GM19467 (cell line): ENCODE data around the gene S1PR2.
"Not testable (repeated sequence)": the region's sequence is repeated elsewhere in the genome, so short reads cannot be mapped to it uniquely, and the experiment has no call there.

Experiments
- ATAC-seq: cut with Tn5 transposase; IDR thresholded peaks from one replicate; pipeline ENCODE4 v1.9.1; 2021; ENCODE audit warnings: mild to moderate bottlenecking, moderate library complexity; ENCODE audit not compliant: unreplicated experiment

The S1PR2 gene

DNA sequence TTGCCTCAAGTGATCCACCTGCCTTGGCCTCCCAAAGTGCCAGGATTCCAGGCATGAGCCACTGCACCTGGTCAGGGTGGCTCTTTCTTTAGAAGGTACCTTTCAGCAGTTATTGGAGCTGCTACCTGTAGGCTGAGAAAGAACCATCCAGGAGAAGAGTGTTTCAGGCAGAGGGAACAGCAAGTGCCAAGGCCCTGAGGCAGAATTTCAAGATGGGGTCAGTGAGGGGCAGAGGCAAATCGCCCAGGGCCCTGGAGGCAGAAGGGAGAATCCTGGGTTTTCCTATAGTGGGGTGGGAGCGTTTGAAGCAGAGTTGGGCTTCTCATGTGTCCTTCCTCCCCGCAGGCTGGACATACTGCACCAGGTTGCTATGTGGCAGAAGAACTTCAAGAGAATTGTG lies 23.1 kb upstream of the S1PR2 start:
- no peak for ATAC-seq

DNA sequence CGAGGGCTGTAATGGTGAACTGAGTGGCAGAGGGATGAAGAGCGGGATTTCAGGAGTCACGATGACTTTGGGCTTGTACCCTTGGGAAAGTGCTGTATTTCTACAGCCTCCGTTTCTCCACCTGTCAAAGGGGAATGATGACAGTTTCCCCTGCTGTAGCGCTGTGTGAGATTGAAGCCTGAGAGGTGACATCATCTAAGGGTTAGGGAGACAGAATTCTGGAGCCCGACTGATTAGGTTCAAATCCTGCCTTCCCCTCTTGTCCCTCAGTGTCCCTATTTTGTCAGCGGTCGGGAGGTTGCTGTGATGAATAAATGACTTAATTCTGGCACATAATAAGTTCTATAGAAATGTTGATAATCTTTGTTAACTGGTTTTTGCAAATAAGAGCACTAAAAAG lies 21.6 kb upstream of the S1PR2 start:
- no peak for ATAC-seq

DNA sequence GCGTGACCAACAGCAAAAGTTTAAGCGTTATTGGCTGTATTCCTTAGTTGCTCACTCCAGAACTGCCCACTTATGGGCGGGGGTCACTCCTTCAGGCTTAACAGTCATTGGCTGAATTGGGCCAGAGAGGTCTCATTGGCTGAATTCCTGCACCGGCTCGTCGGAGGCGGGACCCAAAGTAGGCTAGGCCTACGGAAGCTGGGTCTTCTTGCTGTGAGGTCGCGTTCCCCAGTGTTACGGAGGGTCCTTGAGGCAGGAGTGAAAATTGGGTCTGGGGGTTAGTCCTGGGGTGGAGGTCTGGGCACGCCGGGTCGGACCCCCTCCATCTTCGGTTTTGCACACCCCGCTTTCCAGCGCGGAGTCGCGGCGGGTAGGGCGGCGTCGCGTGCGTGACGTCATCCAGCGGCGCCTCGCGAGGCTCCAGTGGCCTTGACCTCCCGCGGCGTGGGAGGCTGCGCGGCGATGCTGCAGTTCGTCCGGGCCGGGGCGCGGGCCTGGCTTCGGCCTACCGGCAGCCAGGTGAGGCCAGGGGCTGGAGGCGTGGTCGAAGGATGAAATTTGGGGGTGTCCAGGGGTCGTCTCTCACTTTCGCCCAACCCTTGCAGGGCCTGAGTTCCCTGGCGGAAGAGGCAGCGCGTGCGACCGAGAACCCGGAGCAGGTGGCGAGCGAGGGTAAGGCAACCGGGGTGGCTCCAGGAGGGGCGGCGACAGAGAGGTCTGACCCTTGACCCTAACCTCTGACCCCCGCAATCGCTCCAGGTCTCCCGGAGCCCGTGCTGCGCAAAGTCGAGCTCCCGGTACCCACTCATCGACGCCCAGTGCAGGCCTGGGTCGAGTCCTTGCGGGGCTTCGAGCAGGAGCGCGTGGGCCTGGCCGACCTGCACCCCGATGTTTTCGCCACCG lies 20.9 kb upstream of the S1PR2 start, which contains the start of gene MRPL4:
Gene MRPL4, plus strand, starts transcription at position 423 of the 903 bp plus-strand sequence. Its CDS starts 40 bp downstream, at position 463.
- ATAC-seq: peak; percentile 81

DNA sequence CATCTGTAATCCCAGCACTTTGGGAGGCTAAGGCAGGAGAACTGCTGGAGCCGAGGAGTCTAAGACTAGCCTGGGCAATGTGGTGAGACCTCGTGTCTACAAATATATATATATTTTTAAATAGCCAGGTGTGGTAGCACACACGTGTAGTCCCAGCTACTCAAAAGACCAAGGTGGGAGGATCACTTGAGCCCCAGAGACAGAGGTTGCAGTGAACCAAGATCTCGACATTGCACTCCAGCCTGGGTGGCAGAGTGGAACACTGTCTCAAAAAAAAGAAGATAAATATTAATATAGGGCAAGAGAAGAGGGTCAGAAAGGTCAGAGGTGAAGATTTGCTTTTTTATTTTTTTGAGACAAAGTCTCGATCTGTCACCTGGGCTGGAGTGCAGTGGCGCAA lies 15.4 kb upstream of the S1PR2 start:
- ATAC-seq: no peak

DNA sequence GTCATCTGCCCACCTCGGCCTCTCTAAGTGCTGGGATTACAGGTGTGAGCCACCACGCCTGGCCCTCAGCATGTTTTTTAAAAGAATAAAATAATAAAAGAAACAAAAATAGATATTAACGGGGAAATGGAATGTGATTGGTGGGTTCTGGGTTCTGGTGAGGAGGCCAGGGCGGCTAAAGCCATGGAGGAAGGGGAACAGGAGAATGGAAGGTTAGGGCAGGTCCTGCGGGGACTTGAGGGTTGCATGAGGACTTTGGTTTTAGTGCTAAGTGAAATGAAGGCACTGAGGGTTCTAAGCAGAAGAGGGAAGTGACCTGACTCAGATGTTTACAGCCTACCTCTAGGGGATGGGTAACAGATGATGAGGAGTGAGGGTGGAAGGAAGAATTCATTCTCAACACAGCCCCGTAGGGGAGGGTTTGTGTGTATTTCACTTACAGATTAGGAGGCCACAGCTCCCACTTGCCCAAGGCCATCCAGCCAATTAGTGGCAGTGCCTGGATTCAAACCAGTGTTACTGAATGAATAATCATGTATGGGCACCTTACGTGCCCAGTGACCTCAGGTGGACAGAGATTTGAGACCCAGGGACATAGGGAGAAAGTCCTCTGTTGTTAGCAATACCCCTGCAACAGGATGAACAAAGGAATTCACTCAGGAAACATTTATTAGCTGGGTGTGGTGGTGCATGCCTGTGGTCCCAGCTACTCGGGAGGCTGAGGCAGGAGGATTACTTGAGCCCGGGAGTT lies 14.2 kb upstream of the S1PR2 start:
- no peak for ATAC-seq

DNA sequence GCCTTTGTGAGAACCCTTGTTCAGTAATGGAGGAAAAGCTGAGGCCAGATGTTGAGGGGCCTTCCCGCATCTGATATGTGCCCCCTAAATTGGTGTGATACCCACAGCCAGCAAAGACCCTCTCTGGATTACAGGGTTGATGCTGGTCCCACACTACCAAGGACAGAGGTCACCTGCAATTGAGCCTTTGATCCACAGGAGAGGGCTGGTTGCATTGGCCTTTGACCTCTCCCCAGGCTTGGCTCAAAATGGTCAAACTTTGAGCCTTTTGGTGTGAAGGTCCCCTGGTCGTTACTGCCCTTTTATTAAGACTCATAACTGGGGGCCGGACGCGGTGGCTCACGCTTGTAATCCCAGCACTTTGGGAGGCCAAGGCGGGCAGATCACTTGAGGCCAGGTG lies 12.5 kb upstream of the S1PR2 start:
- no peak for ATAC-seq

DNA sequence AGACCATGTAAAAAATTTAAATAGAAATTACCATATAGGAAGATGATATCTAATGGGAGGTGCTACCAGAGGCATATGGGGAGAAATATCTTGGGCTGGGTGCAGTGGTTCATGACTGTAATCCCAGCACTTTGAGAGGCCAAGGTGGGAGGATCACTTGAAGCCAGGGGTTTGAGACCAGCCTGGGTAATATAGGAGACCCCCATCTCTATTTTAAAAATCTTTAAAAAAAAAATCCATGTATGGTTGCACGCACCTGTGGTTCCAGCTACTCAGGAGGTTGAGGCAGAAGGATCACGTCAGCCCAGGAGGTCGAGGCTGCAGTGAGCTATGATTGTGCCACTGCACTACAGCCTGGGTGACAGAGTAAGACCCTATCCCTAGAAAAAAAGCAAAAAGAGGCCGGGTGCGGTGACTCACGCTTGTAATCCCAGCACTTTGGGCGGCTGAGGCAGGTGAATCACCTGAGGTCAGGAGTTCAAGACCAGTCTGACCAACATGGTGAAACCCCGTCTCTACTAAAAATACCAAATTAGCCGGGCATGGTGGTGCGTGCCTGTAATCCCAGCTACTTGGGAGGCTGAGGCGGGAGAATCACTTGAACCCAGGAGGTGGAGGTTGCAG lies 10.8 kb upstream of the S1PR2 start:
- ATAC-seq: not testable (repeated sequence)

DNA sequence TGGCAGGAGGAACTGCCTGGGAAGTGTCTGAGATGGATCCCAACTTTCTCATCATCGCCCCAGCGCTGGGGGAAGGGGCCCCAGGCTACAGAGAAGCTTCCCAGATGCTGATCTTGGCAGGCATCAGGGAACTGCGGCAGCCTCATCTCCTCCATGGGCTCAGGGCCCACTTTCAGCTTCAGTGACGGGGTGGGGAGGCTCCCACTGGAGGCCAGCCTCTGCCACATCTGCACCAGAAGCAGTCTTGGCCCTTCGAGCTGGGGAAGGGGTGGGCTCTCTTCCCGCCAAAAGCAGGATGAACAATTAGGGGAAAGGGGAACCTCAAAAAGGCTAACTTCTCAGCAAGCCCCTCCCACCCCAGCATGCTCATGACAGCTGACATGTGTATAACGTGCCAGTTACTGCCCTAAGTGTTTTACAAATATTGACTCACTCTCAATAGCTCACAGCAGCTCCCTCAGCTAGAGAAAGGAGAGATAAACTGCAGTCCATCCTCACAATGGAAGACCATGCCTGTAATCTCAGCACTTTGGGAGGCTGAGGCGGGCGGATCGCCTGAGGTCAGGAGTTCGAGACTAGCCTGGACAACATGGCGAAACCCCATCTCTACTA lies 7.1 kb upstream of the S1PR2 start:
- ATAC-seq: no peak

DNA sequence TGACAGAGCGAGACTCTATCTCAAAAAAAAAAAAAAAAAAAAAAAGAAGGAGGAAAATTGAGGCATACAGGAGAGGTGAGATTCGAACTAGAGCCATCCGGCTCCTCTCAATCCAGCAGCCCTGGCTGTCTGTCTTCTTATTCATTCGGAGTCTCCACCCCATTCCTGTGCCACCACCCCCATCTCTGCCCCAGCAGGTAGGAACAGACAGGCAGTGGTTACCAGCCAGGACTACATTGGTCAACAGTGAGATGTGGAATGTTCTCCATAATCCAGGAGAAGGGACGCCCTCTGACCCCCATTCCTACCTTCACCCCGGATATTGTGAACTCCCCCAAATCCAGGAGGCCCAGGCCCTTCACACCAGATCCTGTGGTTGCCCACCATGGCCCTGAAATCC lies 6.6 kb upstream of the S1PR2 start:
- no peak for ATAC-seq

DNA sequence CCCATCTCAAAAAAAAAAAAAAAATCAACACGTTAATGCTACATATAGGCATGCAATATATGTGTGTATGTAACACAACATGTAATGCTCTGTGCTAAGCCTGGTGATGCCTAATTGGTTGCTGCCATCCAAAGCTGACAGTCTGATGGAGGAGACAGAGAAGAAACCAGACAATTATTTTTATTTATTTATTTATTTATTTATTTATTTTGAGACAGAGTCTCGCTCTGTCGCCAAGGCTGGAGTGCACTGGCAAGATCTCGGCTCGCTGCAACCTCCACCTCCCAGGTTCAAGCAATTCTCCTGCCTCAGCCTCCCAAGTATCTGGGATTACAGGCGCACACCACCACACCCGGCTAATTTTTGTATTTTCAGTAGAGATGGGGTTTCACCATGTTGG lies 4.3 kb upstream of the S1PR2 start:
- ATAC-seq: not testable (repeated sequence)

DNA sequence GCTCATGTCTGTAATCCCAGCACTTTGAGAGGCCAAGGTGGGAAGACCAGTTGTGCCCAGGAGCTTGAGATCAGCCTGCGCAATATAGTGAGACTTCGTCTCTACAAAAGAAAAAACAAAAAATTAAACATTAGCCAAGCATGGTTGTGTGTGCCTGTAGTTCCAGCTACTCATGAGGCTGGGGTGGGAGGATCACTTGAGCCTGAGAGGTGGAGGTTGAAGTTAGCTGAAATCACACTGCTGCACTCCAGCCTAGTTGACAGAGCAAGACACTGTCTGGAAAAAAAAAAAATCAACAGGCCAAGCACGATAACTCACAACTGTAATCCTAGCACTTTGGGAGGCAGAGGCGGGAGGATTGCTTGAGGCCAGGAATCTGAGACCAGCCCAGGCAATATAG lies 3.9 kb upstream of the S1PR2 start:
- ATAC-seq: no peak

DNA sequence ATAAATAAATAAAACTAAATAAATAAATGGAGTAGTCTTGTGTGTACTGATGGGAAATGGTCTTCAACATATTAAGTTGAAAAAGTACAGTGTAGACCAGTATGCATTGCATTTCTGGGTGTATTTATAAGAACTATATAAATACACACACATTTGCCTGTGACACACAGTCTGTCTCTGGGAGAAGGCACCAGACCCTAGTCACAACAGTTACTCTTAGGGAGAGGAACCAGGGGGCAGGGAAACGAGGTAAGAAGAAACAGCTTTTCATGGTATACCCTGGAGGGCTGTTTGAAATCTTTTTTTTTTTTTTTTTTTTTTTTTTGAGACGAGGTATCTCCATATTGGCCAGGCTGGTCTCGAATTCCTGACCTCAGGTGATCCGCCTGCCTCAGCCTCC lies 2.8 kb upstream of the S1PR2 start:
- ATAC-seq: no peak

DNA sequence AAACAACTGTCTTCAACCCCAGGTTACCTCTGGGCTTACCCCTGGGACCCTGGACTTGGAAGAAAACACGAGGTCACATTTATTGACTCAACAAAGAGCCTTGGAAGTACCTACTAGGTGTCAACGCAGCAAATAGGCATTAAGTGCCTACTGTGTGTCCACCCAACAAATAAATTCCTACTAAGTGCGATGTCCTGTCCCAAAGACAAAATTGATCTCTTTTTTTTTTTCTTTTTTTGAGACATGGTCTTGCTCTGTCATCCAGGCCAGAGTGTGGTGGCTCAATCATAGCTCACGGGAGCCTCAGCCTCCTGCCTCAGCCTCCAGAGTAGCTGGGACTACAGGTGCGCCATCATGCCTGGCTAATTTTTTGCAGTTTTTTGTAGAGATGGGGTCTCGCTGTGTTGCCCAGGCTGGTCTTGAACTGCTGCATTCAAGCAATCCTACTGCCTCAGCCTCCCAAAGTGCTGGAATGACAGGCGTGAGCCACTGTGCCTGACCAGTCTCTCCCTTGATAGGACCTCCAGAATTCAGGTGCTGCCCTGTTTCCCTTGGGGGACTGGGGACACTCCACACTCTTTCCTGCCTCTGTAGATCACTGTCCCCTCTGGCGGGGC lies 589 bp upstream of the S1PR2 start:
- ATAC-seq: no peak

DNA sequence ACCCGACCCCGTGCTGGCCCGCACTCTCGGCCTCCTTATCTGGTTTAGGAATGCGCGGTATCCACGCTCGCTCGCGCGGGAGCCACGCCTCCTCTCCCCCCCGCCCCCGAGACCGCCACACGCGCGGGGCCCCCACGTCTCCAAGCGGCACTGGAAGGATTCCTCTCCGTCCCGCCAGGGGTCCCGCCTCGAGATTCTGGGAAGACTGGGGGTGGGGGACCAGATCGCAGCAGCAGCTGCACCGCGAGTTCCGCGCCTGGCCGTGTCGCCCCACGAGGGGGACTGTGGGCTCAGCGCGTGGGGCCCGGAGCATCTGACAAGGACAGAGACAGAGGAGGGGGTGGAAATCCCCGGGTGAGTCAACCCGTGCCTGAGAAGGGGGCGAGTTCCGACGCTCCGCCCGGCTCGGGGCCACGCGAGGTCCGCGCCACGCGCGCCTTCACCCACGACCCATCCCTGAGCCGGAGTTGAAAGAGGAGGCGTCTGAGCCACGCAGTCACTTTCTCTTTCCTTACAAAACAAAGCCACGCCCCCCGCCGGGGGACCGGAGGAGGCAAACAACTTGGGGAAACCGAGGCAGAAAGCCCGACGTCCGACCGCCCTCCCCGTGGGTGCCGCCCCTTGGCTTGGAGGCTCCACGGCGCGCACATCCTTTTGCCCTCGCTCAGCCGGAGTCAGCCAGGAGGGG lies 814 bp downstream of the S1PR2 start:
- ATAC-seq: no peak

DNA sequence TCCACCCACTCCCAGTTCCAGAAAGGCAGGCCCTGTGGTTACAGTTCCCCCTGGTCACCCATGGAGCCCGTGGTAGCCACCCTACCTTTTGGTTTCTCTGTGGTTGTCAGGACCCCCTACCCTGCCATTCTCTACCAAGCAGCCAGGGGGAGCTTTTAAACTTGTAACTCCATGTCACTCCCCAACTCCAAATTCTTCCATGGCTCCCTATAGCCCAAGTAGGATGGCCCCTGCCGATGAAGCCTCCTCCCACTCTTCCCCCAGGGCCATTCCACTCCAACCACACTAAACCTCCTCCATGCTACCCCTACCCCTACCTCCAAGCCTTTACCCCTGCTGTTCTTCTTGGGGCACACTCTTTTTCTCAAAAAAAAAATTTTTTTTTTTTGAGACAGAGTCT lies 2.2 kb downstream of the S1PR2 start:
- ATAC-seq: no peak

DNA sequence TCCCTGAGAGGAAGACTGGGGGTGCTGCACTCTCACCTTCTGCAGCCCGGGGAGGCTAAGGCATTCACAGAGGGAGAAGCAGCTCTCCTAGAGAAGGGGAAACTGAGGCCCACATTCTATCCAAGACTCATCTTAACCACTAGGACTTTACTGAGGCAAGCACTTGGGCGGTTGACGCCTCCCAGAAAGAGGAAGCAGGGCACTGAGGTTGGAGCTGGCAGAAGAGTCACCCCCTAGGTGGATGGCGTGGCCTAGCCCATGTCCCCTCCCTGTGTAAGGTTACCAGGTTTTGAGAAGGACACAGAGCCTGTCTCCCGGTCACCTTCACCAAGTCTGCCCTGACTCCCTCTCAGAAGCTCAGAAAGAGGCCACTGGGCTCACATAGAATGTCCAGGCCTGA lies 2.7 kb downstream of the S1PR2 start:
- ATAC-seq: no peak

DNA sequence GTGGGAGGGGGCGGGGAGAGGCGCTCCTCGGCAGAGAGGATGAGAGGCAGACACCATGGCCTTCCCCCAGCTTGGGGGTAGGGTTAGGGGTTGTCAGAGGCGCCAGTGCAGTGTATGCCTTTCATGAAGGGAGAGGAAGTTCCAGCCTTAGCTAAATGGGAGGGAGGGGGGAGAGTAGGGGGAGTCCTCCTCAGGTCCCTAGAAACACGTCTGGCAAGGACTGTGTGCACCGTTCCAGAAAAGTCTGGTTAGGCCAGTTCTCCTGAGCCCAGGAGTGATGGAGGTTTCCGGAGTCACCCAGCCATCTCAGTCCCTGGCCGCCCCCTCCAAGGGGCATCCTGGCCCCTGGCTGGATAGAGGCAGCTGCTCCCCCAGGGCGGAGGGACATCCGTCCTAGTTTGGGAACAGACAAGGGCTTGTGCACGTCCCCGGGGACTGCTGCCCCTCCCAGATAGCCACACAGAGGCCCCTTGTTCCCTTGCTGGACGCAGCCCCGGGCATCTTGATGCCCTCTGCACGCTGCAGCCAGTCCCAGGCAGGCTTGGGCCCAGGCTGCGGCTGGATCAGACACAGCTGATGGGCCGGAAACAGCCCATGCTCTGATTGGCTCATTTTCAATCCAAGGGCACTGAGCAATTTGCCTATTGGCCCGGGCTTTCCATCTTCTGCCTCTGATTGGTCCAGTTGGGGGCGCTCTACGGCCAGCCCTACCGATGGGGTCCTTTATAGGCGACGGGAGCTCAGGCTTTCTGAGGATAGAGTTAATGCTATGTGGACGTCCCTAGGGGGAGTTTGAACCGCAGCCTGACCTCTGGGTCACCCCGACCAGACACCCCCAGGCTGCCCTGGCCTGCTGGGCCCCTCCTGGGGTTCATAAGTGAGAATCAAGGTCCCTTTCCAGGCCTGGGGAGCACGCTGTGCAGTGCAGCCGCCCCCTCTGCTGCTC lies 3.8 kb downstream of the S1PR2 start:
- ATAC-seq: no peak

DNA sequence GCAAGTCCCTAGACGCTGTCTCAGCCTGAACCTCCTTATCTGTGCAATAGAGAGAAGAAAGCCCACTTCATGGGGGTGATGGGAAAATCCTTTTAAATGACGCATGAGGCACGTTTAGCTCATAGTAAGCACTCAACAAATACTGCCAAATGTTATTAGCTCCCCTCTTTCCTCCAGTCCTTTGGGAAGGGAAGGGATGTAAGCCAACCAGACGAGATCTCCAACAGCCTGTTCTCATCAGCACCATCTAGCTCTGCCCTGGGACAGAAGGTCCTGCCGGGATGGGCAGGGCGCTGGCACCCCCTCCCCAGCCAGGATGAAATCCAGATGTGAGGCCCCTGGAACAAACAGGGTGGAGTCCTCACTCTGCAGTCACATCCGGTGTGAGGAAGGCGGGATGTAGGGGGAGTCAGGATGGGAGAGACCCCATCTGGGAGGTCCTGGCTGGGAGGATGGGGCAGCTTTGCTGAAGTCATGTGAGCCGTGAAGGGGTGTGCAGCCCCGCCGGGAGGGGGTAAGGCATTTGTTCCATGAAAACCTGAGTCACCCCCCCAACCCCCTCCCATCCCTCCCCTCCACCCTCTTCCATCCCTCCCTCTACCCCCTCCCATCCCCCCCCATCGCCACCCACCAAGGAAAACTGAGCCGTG lies 4.6 kb downstream of the S1PR2 start:
- ATAC-seq: no peak

DNA sequence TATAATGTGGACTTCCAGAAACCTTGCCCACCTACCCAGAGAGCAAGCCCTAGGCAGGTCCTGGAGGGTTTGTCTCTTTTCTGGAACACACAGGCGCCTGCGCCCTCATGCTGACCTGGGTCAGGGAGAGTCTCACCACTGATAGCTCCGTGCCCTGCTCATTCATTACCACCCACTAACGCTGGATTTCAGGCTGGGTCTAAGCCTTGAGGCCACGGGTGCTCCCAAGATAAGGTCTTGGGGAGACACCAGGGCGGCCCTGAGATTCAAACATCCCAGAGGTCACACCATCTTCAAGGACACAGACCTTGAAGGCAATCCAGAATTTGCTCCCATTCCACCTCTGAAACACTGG lies 5.1 kb downstream of the S1PR2 start:
- ATAC-seq: no peak
